ACHN (cell line): ENCODE results near the gene RPS19BP1.
A peak's percentile ranks its signal among the peaks of the same experiment; 100 is the strongest.

Experiments
- DNase-seq: peaks from one replicate; pipeline ENCODE4 v3.0.0-alpha.2; 2015
- in situ Hi-C: cut with HindIII; loops from 2 replicates; pipeline ENCODE4 v1.10.0; 2017; ENCODE audit warnings: low sequenced_read_pairs, low pct_ligation_motif_present, low pct_unique_long_range_greater_than_20kb

The RPS19BP1 gene

GRCh38 chr22:39498802-39499201 lies 33.7 kb downstream of the RPS19BP1 start:
- DNase-seq = no peak
- in situ Hi-C loops = loop anchor here (25.0 kb wide), 1 partner anchor 112 kb away; the partner anchor contains the start of gene TAB1

DNA sequence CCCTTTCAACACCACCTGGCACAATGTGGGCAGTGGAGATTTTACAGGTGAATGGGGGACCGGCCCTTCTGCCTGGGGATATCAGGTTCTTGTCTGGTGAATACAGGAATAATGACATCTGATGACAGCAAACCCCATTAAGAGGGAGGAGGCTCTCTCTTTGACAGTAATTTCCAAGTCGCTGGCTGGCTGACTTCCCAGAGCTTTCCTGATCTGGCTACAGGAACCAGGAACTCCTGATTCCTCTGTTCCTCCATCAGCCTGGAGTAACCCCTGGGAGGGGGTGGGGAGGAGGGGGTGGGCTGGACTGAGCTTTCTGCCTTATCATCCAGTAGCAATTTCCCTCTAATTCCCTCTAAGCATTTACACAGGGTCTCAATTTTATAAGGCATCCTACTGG lies 34.2 kb downstream of the RPS19BP1 start:
- in situ Hi-C loops = loop anchor here (25.0 kb wide), 1 partner anchor 111 kb away; the partner anchor contains the start of gene TAB1
- no peak for DNase-seq

DNA sequence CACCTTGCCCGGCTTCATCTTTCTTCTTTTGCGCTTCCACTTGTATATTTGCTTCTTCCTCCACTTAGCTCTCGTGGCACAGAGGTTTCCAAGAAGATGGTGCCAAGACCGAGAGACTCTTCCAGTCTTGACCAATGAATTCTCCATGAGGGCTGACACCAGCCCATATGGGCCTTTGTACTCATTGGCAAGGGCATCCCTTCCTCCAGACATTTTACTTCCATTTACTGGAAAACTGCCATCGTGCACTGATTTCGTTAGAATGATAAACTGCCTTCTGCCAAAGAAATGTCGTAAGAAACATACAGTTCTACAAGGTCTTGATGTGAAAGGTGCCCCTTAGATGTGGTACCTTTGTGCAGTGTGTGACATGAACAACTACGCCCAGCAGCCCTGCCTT lies 35.1 kb downstream of the RPS19BP1 start:
- no peak for DNase-seq
- in situ Hi-C loops = loop anchor here (25.0 kb wide), 1 partner anchor 110 kb away; the partner anchor contains the start of gene TAB1

GRCh38 chr22:39496131-39496838 lies 36.3 kb downstream of the RPS19BP1 start:
- peak; percentile 60 for DNase-seq
- in situ Hi-C loops = loop anchor here (25.0 kb wide), 1 partner anchor 109 kb away; the partner anchor contains the start of gene TAB1

- no peak for DNase-seq
- in situ Hi-C loops = loop anchor here (25.0 kb wide), 1 partner anchor 107 kb away; the partner anchor contains the start of gene TAB1
These were observed 38.0 kb downstream of the RPS19BP1 start for GRCh38 chr22:39494471-39495120.

GRCh38 chr22:39493759-39494158 lies 38.8 kb downstream of the RPS19BP1 start:
- DNase-seq = no peak

GRCh38 chr22:39492186-39492585 lies 40.4 kb downstream of the RPS19BP1 start:
- in situ Hi-C loops = loop anchor here (25.0 kb wide), 1 partner anchor 105 kb away; the partner anchor contains the start of gene TAB1
- no peak for DNase-seq

More at GRCh38 chr22:39493759-39494158, 38.8 kb downstream of the RPS19BP1 start:
- in situ Hi-C loops = loop anchor here (25.0 kb wide), 1 partner anchor 106 kb away; the partner anchor contains the start of gene TAB1

DNA sequence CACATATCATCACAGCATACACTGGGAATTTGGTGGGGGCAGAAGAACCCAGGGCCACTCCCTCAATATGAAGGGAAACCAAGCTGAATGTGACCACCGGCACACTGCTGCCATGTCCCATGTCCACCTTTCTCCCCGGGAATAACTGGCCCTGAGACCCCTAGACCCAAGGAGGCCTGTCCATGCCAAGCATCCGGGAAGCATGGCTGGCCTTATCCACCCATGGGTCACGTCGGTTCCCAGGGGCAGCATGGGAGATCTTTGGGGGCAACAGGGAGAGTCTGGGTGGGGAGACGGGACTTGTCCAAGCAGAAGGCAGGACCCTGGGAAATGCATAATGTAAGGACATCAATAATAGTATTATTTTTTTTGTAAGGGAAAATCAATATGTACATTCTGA lies 40.9 kb downstream of the RPS19BP1 start:
- no peak for DNase-seq
- in situ Hi-C loops = loop anchor here (25.0 kb wide), 1 partner anchor 104 kb away; the partner anchor contains the start of gene TAB1

GRCh38 chr22:39490966-39491680 lies 41.4 kb downstream of the RPS19BP1 start:
- no peak for DNase-seq
- in situ Hi-C loops = loop anchor here (25.0 kb wide), 1 partner anchor 104 kb away; the partner anchor contains the start of gene TAB1

GRCh38 chr22:39490135-39490798 lies 42.3 kb downstream of the RPS19BP1 start:
- in situ Hi-C loops = loop anchor here (25.0 kb wide), 1 partner anchor 103 kb away; the partner anchor contains the start of gene TAB1
- peak; percentile 55 for DNase-seq

DNA sequence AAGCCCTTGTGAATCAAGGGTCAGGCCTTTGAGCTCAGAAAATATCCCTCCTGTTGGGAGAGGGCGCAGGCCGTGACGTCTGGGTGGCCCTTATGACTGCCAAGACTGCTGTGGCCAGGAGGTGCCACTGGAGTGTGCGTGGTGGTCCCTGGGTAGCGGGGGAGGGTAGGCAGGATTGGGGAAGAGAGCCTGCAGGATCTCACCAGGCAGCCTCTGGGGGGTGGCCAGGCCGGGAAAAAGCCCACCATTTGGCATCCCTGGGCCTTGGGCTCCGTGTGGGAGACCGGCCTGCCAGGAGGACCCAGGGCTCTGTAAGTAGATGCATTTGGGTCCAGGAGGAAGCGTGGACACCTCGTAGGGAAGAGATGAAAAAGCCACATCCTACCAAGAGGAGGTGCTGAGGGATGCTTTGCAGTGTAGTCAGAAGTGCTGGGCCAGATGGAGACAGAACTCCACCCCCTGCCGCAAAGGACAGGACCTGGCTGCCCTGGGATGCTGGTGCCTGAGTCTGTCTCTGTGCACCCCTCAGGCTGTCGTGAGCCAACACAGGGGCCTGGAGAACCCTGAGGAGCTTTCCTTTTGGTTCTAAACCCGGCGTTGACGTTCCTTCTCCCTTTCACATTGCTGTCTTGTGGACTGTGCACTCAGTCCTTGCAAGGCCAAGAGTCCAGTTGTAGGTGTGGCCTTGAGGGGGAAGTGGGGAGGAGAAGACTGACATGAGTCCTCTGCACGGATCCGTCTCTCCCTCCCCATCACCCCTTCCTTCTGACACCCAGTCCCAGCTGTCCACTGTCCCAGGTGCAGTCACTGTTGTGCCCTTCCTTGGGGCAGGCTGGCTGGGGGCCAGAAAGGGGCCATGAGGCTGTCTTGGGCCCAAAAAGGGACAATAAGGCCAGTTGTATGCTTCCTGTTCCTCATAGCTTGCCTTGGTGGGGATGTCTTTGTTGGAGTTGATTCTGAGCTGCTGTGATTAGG lies 43.2 kb downstream of the RPS19BP1 start:
- in situ Hi-C loops = loop anchor here (25.0 kb wide), 1 partner anchor 102 kb away; the partner anchor contains the start of gene TAB1
- DNase-seq = no peak

- in situ Hi-C loops = loop anchor here (25.0 kb wide), 1 partner anchor 101 kb away; the partner anchor contains the start of gene TAB1
- no peak for DNase-seq
These were observed 43.9 kb downstream of the RPS19BP1 start for GRCh38 chr22:39488563-39489083.

GRCh38 chr22:39487826-39488520 lies 44.6 kb downstream of the RPS19BP1 start:
- in situ Hi-C loops = loop anchor here (25.0 kb wide), 1 partner anchor 101 kb away; the partner anchor contains the start of gene TAB1
- no peak for DNase-seq

GRCh38 chr22:39486951-39487825 lies 45.4 kb downstream of the RPS19BP1 start:
- in situ Hi-C loops = loop anchor here (25.0 kb wide), 1 partner anchor 100 kb away; the partner anchor contains the start of gene TAB1
- no peak for DNase-seq

DNA sequence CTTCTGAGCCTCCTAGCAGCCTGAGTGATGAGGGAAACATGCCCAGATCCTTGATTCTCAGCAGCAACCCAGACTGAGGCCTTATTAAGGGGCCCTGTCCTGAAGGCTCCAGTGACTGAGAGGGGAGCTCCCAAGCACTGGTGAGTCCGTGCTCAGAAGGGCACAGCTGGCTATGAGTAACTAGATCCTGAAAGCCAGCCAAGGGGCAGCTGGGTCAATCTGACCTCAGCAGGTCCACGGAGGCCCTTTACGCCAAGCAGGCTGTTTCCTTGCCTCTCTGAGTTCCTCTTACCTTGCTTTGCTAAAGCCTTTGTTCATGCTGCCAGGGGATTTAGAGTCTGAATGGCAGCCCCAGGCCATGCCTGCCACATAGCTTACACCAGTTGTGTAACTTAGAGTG lies 49.8 kb downstream of the RPS19BP1 start:
- in situ Hi-C loops = loop anchor here (25.0 kb wide), 1 partner anchor 95 kb away; the partner anchor contains the start of gene TAB1
- DNase-seq = peak; percentile 64
